GM19452 (cell line): ENCODE data around the gene LRRC1.

Experiments
- ATAC-seq: cut with Tn5 transposase; IDR thresholded peaks from one replicate; pipeline ENCODE4 v1.9.1; 2021; ENCODE audit not compliant: unreplicated experiment

Gene LRRC1

DNA sequence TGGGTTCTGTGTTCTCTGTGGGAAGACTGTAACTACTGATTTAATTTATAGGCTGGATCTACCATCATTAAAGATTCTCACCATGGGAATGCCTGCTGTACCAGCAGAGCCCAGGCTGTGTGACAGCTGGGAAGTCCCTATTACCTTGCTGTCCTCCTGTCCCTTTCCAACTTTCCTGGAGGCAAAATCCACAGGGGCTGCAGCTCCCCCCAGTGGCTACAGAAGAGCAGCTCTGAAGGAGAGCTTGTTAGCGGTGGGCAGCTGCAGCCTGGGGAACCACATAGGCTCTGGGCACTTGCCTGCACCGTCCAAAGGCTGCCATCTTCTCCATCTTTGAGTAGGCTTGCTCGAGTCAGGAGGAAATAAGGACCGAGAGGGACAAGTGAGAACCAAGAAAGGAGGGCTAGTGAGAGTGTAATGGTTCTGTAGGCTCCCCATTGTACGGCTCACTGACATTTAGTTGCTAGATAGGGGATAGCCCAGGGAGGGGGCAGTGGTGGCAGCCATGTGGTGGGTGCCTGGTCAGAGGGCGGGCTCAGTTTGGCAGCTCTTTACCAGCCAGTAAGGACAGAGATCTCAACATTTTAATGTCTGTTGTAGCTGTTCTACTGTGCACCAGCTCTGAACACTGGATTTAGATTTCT is 161.4 kb downstream of the LRRC1 start:
- ATAC-seq: peak; percentile 92

GRCh38 chr6:53956804-53957203 is 162.0 kb downstream of the LRRC1 start:
- ATAC-seq: no peak

- no peak for ATAC-seq
These were observed 164.9 kb downstream of the LRRC1 start for GRCh38 chr6:53959717-53960116.

- no peak for ATAC-seq
These were observed 165.5 kb downstream of the LRRC1 start for GRCh38 chr6:53960311-53960710.

DNA sequence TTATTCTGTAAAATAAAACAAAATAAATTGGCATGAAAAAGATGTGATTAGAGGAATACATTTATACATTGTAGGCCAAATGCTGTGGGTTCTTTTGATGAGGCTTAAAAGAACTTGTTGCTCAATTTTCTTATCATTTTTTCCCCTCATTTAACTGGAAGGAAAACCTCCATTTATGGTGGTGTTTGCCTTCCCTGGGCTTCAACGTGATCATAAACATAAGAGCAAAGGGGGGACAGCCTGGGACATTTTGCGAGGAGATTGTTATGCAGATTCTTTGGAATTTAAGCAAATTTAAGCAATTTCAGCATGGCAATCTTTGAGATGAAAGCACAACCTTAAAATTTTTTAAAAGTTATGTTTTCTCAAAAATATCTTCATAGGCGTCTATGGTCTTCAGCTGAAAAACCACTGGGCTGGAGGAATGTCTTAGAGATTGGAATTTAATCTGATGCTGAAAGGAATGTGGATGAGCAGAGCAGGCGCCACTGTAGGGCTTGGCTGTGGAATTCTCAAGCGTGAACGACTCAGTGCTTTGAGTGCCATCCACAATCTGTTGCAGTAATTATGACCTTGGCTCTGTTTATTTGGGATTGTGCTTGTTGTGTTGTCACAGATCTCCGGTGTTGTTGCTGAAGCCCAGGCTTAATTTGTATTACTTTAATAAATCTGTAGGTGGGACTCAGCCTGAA is 167.0 kb downstream of the LRRC1 start:
- no peak for ATAC-seq

- no peak for ATAC-seq
These were observed 167.8 kb downstream of the LRRC1 start for GRCh38 chr6:53962646-53963045.

GRCh38 chr6:53967415-53967814 is 172.6 kb downstream of the LRRC1 start:
- no peak for ATAC-seq
